Muscle of arm (tissue), 12 donors: ENCODE data around the gene GRK2. TPM values are rescaled to one million over a fixed set of nuclear protein-coding genes. Genes with fewer than 3 reads are reported as not detected.

ENCODE experiments used
- DNase-seq: peaks from one replicate; pipeline ENCODE4 v3.0.0-alpha.2; 2013
- polyA plus RNA-seq, 12 donors: library from polyadenylated mRNA; unstranded; fragments of 120-200 nt; gene quantifications; one replicate each; pipeline ENCODE4 v1.2.1, GENCODE V29; 2013; ENCODE audit not compliant: insufficient read length in 12 of 12

GRK2 gene
- polyA plus RNA-seq, 12 donors: 40.2 to 56.4 (median 48.0) TPM; not detected in 1

DNA sequence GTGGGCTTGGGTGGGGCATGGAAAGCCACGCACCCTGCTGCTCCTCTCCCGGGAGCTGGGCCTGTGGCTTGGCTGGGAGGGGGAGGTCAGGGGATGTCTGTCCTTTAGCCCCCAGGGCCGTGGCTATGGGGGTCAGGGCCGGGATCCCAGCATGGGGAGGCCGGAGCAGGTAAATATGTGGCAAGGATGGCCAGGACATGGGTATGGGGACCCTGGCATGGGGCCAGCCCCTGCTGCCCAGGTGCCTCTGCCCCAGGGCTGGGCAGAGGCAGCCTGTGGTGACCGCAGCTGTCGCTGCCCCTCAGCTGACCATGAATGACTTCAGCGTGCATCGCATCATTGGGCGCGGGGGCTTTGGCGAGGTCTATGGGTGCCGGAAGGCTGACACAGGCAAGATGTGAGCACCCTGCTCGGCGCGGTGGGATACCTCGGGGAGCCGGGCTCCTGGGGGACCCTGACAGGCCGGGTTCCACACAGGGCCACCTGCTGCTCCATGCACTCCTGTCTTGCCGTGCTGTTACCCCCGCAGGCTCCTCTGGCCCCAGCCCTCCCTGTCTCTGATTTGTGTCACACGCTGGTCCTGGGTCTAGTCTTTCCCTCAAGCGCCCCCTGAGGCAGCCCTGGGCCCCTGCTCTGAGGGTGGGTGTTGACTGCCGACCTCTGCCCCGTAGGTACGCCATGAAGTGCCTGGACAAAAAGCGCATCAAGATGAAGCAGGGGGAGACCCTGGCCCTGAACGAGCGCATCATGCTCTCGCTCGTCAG is 14.7 kb downstream of the GRK2 start:
- no peak for DNase-seq

GRCh38 chr11:67281552-67282150 is 15.4 kb downstream of the GRK2 start:
- DNase-seq: no peak

DNA sequence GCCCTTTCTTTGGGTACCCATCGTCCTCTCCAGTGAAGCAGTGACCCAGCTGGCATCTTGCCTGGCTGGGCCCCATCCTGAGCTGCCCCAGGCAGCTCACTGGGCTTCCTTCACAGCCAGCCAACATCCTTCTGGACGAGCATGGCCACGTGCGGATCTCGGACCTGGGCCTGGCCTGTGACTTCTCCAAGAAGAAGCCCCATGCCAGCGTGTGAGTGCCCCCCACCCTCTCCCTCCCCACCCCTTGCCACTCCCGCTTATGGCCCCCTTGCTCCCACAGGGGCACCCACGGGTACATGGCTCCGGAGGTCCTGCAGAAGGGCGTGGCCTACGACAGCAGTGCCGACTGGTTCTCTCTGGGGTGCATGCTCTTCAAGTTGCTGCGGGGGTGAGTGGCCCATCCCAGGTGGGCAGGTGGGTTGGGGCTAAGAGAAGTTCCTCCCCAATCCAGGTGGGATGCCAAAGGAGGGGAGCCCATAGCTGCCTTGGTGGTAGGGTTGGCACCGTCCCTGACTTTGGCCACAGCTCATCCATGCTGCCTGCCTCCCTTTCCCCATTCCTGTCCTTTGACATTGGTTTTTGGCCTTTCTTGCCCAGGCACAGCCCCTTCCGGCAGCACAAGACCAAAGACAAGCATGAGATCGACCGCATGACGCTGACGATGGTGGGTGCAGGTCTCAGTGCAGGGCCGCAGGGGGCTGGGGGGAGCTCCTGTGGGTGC is 16.0 kb downstream of the GRK2 start:
- no peak for DNase-seq

- no peak for DNase-seq
Observed at GRCh38 chr11:67282876-67283371, 16.7 kb downstream of the GRK2 start.

- DNase-seq: no peak
Observed at GRCh38 chr11:67283481-67283963, 17.2 kb downstream of the GRK2 start.

- no peak for DNase-seq
Observed at GRCh38 chr11:67284811-67285540, 18.7 kb downstream of the GRK2 start.

- no peak for DNase-seq
Observed at GRCh38 chr11:67285541-67286498, 19.5 kb downstream of the GRK2 start.

DNA sequence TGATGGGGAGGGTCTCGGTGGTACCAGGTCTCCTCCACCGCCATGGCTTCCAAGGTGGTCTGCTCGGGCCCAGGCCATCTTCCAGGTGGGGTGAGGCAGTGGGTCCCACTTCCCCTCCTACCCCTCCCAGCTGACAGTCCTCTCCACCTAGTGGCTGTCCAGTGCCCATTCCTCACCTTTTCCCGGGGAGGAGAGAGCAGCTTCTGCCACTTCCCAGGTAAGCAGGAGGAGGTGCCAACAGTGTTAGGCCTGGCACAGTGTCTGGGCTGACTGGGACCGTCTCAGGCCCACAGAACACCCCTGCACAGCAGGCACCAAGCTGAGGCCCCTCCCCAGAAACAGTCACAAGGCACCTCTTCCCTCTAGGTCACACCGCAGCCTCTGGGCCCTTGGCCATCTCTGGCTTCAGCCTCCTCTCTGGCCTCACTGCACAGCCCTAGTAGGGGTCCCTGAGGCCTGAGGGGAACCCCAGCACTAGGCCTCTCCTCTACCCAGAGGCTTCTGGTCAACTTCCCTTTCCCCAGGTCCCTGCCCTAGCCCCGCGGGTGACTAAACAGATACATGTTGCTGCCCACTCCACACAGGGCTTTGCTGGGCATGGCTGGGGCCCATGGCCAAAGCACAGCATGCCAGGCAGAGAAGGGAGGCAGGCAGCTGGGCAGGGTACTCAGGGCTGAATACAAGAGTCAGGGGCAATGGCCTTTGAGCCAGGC is 20.5 kb downstream of the GRK2 start:
- no peak for DNase-seq

- no peak for DNase-seq
Observed at GRCh38 chr11:67287355-67288197, 21.3 kb downstream of the GRK2 start.

- DNase-seq: no peak
Observed at GRCh38 chr11:67288198-67288451, 21.9 kb downstream of the GRK2 start.

GRCh38 chr11:67288452-67289225 is 22.4 kb downstream of the GRK2 start:
- peak; percentile 90 for DNase-seq

- no peak for DNase-seq
Observed at GRCh38 chr11:67289226-67289650, 23.0 kb downstream of the GRK2 start, which contains the start of gene ANKRD13D. Gene ANKRD13D (plus strand): TSS chr11:67289303. CDS start chr11:67289461, 158 bp downstream.

- DNase-seq: no peak
Observed at GRCh38 chr11:67289651-67290479, 23.6 kb downstream of the GRK2 start.

- DNase-seq: no peak
Observed at GRCh38 chr11:67290801-67291200, 24.5 kb downstream of the GRK2 start.

- DNase-seq: no peak
Observed at GRCh38 chr11:67291481-67292381, 25.5 kb downstream of the GRK2 start.

GRCh38 chr11:67292671-67293070 is 26.4 kb downstream of the GRK2 start:
- DNase-seq: no peak
